GM19397 (cell line): ENCODE results near the gene SIGLEC1.

Source experiments
- ATAC-seq: cut with Tn5 transposase; IDR thresholded peaks from one replicate; pipeline ENCODE4 v1.9.1; 2021; ENCODE audit warnings: mild to moderate bottlenecking, moderate library complexity; ENCODE audit not compliant: unreplicated experiment

The SIGLEC1 gene

GRCh38 chr20:3681352-3681930 is 31.0 kb downstream of the SIGLEC1 start:
- no peak for ATAC-seq

GRCh38 chr20:3680701-3681351 is 31.6 kb downstream of the SIGLEC1 start:
- no peak for ATAC-seq

DNA sequence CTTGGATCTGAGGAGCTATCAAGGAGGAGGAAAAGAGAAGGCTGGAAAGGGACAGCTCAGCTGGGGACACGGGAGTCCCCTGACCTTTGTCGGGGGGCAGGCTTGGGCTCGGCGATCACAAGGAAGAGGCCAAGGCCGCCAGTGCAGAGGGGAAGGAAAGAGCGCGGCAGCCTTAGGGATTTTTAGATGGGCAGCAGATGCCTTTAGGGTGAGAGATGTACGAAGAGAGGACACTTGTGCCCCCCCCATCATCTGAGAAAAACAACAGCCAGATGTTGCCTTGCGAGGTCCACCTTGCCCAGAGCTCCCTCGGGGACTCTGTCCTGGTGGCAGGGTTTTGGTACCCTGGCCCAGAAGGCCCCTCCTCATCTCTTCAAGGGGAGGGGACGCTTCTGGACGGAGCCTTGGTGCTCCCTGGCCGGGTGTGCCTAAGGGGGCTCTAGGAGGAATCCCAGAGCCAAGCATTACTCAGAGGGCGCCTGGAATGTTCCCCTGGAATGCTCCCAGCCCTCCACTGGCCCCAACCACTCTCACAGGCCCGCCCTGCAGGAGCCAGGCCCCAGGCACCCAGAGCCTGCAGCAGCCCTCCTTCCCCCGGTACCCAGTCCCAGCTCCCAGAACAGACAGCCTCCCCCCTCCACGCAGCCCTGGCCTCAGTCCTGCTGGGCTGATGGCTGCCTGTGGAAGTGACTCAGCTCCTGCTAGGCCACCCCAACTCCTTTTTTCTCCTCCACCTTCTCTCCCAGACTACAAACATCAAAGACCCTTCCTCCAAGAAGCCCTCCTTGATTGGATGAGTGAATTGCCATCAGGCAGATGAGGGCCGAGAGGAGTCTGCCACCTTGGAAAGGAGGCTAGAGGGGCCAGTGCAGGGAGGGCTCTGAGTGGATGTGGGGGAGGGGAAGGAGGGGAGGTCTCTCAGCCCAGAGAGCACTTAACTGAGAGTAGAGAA is 32.4 kb downstream of the SIGLEC1 start:
- no peak for ATAC-seq

- ATAC-seq = no peak
These were observed 33.3 kb downstream of the SIGLEC1 start for GRCh38 chr20:3678856-3679720.

DNA sequence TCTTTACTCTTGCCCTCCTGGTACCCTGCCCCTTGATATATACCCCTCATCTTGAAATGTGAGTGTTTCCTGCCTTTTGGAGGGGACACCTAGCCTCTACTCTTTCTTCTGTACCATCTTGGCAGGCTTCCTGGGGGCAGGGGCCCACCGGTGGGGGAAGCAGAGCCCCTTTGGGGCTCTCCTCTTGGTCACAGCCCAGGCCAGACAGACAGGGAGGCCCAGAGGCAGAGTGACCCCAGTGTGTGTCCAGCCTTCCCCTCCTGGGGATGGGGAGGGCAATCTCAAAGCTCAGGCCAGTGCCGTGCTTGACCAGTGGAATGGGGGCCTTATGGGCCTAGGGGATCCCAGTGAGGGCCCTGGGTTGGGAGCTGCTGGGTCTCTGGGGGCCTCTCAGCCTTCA is 34.2 kb downstream of the SIGLEC1 start:
- no peak for ATAC-seq

DNA sequence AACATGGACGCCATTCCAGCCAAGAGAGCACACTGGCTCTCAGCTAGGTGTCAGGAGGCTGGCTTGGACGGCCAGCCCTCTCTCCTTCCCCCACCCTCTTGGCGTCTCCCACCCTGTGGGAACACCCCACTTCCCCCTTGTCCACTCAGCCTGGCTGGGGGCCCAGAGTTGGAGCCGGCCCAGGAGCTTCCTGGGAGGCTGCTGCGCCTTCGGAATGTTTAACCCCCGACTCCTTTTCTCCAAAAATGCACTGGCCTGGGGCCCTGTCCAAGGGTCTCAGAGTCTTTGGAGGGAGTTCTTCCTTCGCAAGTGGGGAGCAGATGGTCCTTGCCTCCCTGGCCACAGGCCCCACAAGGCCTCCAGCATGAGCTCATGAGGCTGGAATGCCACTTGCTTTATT is 34.7 kb downstream of the SIGLEC1 start:
- no peak for ATAC-seq

DNA sequence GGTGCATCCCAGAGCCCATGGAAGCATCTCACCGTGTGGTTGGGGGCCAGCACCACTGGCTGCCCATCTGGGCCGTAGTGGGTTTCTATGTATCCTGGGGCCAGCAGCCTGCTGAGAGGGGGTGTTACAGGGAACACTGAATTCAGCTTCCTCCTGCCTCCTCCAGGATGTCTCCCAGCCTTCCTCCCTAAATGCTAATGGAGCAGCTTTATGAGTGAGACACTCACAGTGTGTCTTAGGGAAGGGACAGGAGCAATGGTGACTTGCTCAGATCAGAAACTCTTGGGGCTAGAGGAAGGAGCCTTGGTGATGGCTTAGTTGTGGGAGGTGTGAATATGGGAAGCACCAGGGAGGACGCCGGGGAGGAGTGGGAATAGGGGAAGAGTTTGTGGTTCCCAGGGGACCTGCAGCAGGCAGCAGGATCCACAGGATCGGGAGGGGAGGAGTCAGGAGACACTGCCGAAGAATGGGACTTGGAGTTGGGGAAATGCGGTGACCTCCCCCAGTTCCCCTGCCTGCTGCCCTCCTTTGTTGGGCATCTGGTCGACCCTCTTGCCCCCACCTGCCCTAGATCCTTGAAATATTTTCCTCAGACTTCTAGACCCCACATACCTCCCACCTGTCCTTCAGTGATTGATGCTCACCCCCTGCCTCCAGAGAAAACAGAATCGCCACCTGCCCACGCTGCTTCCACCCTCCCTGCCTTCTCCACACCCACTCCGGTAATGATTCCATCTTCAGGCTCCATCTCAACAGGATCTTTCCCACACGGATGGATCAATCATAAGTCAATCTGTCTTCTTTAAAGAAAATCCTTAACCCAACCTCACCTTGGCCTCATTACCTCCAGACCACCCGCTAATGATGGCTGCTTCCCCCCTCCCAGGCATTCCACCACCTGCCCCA is 37.2 kb downstream of the SIGLEC1 start:
- ATAC-seq = no peak

- no peak for ATAC-seq
These were observed 38.0 kb downstream of the SIGLEC1 start for GRCh38 chr20:3674447-3674846.

DNA sequence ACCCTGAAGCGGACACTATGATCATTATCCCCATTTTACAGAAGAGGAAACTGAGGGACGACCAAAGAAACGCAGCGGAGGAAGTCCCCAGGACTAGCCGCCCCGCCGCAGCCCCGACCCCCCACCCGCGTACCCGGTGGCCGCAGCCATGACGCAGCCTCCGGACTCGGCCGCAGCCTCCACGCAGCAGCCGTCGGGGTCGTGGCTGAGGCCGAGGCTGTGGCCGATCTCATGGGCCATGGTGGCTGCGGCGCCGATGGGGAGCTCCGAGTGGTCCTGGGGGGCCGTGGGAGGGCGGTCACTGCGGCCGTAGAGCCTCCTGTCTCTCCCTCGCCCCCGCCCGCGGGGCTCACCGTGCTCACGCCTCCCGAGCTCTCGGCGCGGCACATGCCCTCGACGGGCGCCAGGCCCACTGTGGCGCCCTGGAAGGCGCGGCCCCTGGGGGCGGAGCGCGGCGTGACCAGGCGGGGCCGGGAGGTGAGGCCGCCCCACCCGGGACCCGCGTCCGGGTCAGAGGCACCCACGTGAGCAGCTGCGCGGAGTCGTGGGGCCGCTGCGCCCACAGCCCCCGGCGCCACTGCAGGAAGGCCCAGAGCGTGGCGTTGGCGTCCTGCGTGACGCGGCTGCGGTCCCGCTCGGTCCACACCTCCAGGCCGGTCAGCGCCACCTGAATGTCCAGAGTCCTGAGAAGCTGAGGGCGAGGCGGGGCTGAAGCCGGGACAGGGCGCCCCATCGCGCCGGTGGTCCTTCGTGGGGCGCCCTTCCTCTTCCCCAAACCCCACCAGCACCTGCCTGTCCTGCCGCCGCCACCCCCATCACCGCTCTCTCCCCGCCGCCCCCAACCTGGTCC is 39.0 kb downstream of the SIGLEC1 start:
- no peak for ATAC-seq

DNA sequence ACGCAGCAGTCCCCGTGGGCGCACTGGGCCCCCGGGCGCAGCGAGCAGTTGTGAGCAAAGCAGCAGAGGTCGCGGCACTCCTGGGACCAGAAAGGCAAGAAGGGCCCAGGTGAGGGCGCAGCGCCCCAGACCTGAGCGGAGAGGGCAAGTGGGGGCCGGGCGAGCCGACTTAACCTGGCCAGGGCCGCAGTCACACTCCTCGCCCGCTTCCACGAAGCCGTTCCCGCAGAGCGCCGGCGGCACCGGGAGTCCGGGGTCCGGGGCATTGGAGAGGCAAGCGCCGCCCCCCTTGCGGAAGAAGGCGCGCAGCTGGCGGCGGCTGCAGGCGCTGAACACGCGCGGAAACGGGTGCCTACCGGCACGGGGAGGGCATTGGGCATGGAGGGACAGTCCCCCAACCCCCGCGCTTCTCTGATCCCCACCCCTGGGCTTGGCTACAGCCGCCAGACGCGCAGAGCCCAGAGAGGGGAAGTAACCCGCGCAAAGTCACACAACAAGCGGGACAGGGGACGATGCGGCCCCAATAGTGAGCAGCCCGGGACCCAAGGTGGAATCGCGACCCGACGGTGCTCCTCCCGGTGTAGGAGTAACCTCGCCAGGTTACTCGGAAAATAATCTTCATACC is 39.7 kb downstream of the SIGLEC1 start:
- no peak for ATAC-seq

- ATAC-seq = no peak
These were observed 40.3 kb downstream of the SIGLEC1 start for GRCh38 chr20:3671986-3672546.

- no peak for ATAC-seq
These were observed 41.5 kb downstream of the SIGLEC1 start for GRCh38 chr20:3670945-3671344.

GRCh38 chr20:3670511-3670910 is 41.9 kb downstream of the SIGLEC1 start:
- no peak for ATAC-seq

DNA sequence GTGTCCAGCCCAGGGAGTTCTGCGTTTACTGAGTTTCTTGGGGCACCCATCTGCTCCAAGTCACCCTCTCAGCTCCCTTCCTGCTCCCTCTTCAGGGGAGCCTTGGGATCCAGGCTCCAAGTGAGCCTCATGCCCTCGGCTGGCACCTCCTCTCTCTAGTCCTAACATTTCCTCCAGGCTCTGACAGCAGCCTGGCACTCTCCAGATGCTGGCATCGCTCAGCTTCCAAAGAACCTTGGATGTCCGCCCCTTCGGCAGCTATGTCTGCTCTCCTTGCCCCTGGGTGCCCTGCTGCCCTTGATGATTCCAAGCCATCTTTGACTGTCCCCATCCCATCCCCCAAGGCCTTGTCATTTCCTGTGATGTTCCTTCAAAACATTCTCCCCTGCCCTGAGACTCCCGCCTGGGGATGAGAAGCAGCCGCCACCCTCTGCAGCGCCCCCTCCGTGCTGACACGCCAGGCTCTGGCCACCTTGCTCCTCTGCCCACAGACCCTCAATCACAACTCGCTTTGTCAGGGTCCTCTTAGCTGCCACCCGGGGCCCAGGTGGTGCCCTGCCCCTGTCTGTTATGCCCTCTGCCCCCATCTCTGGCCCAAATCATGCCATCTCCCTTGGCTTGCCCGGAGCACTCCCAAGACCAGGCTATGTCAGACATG is 42.6 kb downstream of the SIGLEC1 start:
- ATAC-seq = no peak

DNA sequence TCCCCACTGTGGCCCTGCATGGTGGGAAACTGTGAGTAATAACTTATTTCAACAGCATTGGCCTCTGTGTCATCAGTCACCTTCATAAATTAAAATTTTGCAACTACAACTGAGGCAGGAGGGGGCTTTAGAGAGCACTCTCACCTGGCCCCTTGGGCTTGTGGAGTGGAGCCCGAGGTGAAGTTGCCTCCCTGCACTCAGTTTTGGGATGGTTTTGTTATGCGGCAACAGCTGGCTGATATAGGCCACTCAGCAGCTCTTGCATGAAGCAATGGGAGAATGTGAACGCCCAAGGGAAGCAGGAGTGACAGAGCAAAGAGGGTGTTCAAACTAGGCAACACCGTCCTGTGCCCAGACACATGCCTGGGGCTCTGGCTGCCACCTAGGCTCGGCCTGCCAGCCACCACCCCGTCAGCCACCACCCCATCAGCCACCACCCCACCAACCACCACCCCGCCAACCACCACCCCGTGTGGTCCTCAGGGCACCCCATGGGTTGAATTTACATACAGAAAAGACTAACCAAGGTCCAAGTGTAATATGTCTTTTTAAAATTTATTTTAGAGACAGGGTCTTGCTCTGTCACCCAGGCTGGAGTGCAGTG is 44.9 kb downstream of the SIGLEC1 start:
- no peak for ATAC-seq

GRCh38 chr20:3663858-3664257 is 48.5 kb downstream of the SIGLEC1 start:
- ATAC-seq = no peak

DNA sequence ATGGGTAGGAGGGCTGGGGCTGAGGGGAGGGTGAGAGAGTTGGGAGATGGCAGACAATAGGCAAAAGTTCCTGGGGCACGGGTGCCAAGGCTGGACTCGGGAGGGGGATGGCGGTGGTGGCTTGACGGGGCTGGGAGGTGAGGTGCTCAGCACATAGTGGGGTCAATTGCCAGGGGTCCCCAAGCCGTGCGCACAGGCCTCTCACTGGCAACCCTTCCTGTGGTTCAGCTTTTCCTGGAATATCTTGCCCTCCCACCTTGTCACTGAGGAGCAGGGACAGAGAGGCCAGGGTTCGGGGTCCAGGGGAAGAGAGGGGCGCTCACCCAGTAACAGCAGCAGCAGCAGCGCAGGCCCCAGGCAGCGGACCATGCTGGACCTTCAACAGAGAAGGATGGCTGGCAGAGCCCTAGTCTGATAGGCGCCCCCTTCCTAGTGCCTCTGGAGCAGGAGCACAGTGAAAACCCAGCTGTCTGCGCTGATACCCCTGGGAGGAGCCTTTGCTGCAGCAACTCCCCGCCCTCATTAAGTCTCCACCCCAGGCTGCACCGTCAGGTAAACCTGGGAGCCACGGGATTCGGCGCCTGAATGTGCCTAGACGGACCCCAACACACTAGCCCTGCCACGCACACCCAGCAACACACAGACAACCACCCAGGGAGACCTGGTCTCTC is 49.2 kb downstream of the SIGLEC1 start, which contains the start of gene GFRA4:
GFRA4 (minus strand) TSS at position 369 of the 671 bp plus-strand sequence; CDS start at position 369, 0 bp downstream.
- no peak for ATAC-seq
